ENCODE results near the gene MRTFA. TPM values are rescaled to one million over a fixed set of nuclear protein-coding genes. Genes with fewer than 3 reads are reported as not detected.
"Not testable (repeated sequence)": the region's sequence is repeated elsewhere in the genome, so short reads cannot be mapped to it uniquely, and the experiment has no call there.

The MRTFA gene
- total RNA-seq, 4 donors from 2014 or later: 36.3 to 98.2 (median 78.1) TPM

DNA sequence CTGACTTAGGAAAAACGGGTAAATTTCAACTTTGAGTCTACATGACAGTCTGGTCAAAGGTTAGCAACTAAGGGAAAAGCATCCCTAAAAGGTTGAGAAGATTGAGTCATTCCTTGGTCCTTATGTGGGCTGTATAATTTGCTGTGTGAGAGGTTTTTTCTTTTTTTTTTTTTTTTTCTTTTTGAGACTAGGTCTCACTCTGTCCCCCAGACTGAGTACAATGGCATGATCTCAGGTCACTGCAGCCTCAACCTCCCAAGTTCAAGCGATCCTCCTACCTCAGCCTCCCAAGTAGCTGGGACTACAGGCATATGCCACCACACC lies 101.4 kb downstream of the MRTFA start:
- TF ChIP-seq POLR2A (IDR thresholded peaks at IDR 0.05): no peak
- TF ChIP-seq, protein P1, sequence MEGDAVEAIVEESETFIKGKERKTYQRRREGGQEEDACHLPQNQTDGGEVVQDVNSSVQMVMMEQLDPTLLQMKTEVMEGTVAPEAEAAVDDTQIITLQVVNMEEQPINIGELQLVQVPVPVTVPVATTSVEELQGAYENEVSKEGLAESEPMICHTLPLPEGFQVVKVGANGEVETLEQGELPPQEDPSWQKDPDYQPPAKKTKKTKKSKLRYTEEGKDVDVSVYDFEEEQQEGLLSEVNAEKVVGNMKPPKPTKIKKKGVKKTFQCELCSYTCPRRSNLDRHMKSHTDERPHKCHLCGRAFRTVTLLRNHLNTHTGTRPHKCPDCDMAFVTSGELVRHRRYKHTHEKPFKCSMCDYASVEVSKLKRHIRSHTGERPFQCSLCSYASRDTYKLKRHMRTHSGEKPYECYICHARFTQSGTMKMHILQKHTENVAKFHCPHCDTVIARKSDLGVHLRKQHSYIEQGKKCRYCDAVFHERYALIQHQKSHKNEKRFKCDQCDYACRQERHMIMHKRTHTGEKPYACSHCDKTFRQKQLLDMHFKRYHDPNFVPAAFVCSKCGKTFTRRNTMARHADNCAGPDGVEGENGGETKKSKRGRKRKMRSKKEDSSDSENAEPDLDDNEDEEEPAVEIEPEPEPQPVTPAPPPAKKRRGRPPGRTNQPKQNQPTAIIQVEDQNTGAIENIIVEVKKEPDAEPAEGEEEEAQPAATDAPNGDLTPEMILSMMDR (IDR thresholded peaks at IDR 0.05): no peak
- Histone ChIP-seq H3K9me3 (no peaks in the 10 kb centered on the region), H3K4me3 (no peak overlapping the region), H3K4me1 (peaks cover 0 to 7% (median 4%) of the 10 kb centered on the region in 4 donors), H3K27me3 (no peaks in the 10 kb centered on the region), H3K27ac (peak overlapping the region in 3 of 4 donors; percentile 7 to 57 (median 48)), H3K36me3 (no peaks in the 10 kb centered on the region)
- no peak for DNase-seq

- H3K36me3 ChIP-seq: no peaks in the 10 kb centered on the region
- H3K4me3 ChIP-seq: no peak overlapping the region
- peaks cover 0 to 7% (median 5%) of the 10 kb centered on the region in 4 donors for H3K4me1 ChIP-seq
- no peaks in the 10 kb centered on the region for H3K9me3 ChIP-seq
- no peaks in the 10 kb centered on the region for H3K27me3 ChIP-seq
- TF ChIP-seq POLR2A (IDR thresholded peaks at IDR 0.05): no peak
- TF ChIP-seq, protein P1 (IDR thresholded peaks at IDR 0.05): no peak
- DNase-seq: no peak
- peak overlapping the region; percentile 2 to 57 (median 28) for H3K27ac ChIP-seq
These were observed 101.9 kb downstream of the MRTFA start for GRCh38 chr22:40534379-40535188.

DNA sequence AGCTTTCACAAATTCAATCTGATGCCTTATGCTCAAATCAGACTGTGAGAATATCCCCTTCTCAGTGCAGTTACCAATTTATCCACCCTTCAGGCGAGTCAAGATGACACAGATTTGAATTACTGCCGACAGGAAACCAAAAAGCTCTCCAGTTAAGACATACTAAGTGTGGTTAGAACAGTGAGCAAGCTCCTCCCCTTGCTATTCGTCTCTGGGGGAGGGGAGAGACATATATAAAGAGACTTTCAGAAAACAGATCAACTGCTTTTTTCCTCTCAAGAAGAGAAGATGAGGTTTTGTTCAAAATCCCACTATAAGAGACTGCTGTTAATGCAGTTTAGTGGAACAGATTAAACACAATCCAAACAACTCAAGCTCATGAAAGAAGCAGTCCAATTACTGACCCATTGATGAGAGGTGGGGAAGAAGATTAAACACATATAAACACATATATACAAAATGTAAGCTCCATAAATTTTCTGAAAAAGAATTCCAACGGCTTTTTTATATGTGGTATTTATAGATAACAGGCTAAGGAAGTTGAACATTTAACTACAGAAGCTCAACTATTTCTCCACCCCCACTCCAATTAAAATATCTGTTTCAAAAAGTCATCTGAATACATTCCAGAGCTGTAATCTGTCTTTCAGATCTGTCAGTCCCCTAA lies 102.7 kb downstream of the MRTFA start:
- Histone ChIP-seq H3K4me1 (peaks cover 0 to 7% (median 5%) of the 10 kb centered on the region in 4 donors), H3K9me3 (no peaks in the 10 kb centered on the region), H3K27me3 (no peaks in the 10 kb centered on the region), H3K27ac (peak overlapping the region in 3 of 4 donors; percentile 7 to 57 (median 48)), H3K4me3 (peak overlapping the region in 2 of 4 donors; percentile 1 to 19), H3K36me3 (no peaks in the 10 kb centered on the region)
- TF ChIP-seq, protein P1 (IDR thresholded peaks at IDR 0.05): no peak
- no peak for TF ChIP-seq POLR2A (IDR thresholded peaks at IDR 0.05)
- DNase-seq: peak in 2 of 3 donors; percentile 47 to 63

DNA sequence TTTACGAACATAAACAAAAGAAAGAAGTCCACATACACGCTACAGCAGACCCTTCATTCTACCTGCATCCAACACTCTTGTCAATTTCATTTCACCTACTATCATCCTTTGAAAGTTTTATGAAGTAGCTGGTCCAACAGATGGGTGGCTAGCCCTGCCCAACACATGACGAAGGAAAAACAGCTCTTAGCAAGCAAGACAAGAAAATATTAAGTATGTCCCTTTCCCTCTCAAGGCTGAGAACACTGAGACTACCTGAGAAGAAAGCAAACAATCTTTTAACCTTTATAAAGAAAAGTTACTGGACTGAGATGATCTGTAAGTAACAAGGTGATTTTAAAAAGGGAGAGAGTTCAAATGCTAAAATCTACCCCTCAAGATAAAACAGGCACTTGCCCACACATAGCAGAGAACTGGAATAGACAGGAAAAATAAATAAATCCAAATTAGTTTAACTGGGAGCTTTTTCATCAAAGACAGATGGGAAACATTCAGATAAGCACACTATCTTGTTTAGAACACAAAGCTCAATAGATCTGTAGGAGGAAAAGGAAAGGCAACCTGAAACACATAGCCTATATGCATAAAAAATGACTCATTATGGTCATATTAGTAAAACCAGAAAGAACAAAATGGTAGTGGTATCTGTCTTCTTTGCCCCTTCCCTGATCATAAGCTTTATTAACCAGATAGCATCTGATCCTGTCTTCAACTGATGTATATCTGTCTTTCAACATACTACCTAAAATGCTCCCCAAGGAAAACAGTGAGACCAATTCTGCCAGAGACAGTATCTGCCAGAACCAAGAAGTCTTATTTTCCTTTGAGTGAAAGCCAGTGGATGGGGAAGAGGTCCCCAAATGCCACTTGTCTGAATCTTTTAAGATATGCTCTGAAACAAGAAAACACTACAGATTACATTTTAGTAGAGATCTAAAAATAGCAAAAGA lies 104.3 kb downstream of the MRTFA start:
- Histone ChIP-seq H3K4me1 (peaks cover 0 to 7% (median 5%) of the 10 kb centered on the region in 4 donors), H3K9me3 (no peaks in the 10 kb centered on the region), H3K36me3 (no peaks in the 10 kb centered on the region), H3K4me3 (peak overlapping the region in 1 of 4 donors; percentile 19), H3K27me3 (no peaks in the 10 kb centered on the region), H3K27ac (peak overlapping the region in 1 of 4 donors; percentile 1)
- DNase-seq: no peak
- no peak for TF ChIP-seq POLR2A (IDR thresholded peaks at IDR 0.05)
- TF ChIP-seq, protein P1 (IDR thresholded peaks at IDR 0.05): no peak

- H3K4me1 ChIP-seq: not testable (repeated sequence)
These were observed 106.1 kb downstream of the MRTFA start for GRCh38 chr22:40530391-40530790.

More at GRCh38 chr22:40530391-40530790, 106.1 kb downstream of the MRTFA start:
- H3K27ac ChIP-seq, H3K9me3 ChIP-seq, H3K36me3 ChIP-seq, H3K27me3 ChIP-seq, DNase-seq, H3K4me3 ChIP-seq: not testable (repeated sequence)
